Neural progenitor cell (in vitro differentiated cells): ENCODE data around the gene TMEM59. TPM values are rescaled to one million over a fixed set of nuclear protein-coding genes. Genes with fewer than 3 reads are reported as not detected.
"Not testable (repeated sequence)": the region's sequence is repeated elsewhere in the genome, so short reads cannot be mapped to it uniquely, and the experiment has no call there.

Experiments used
- DNase-seq: peaks from one replicate; pipeline ENCODE4 v3.0.0-alpha.2; 2016; ENCODE audit warnings: low spot score
- H2AFZ ChIP-seq: fragments of 200-600 bp; sonication (generic); replicated peaks from 2 replicates; pipeline ENCODE4 v1.6.1; 2016; ENCODE audit warnings: antibody characterized with exemption
- H3F3A ChIP-seq: fragments of 200-600 bp; sonication (generic); 2 replicates; pipeline ENCODE4 v1.6.1; 2016; ENCODE audit warnings: antibody characterized with exemption, low read depth
- H3K27ac ChIP-seq: fragments of 200-600 bp; sonication (generic); 2 replicates; pipeline ENCODE4 v1.5.1; 2016; ENCODE audit warnings: mild to moderate bottlenecking
- H3K27me3 ChIP-seq: fragments of 200-600 bp; sonication (generic); 2 replicates; pipeline ENCODE4 v1.6.1; 2016; ENCODE audit warnings: mild to moderate bottlenecking, moderate library complexity
- H3K36me3 ChIP-seq: fragments of 200-600 bp; sonication (generic); 2 replicates; pipeline ENCODE4 v1.5.1; 2016
- H3K4me1 ChIP-seq: fragments of 200-600 bp; sonication (generic); 2 replicates; pipeline ENCODE4 v1.6.1; 2016; ENCODE audit warnings: mixed run types
- H3K4me2 ChIP-seq: fragments of 200-600 bp; sonication (generic); 2 replicates; pipeline ENCODE4 v1.6.1; 2016
- H3K4me3 ChIP-seq: fragments of 200-600 bp; sonication (generic); 2 replicates; pipeline ENCODE4 v1.5.1; 2016
- H3K79me2 ChIP-seq: fragments of 200-600 bp; sonication (generic); 2 replicates; pipeline ENCODE4 v1.6.1; 2016; ENCODE audit warnings: low read depth
- H3K9ac ChIP-seq: fragments of 200-600 bp; sonication (generic); 2 replicates; pipeline ENCODE4 v1.6.1; 2016
- H3K9me3 ChIP-seq: fragments of 200-600 bp; sonication (generic); 2 replicates; pipeline ENCODE4 v1.5.1; 2016; ENCODE audit warnings: low read depth
- H4K20me1 ChIP-seq: fragments of 200-600 bp; sonication (generic); 2 replicates; pipeline ENCODE4 v1.6.1; 2016; ENCODE audit warnings: low read depth
- H3K27ac Mint-ChIP-seq: 3 replicates; pipeline ENCODE4 v1.8.0; 2021; ENCODE audit warnings: mixed read lengths
- H3K27me3 Mint-ChIP-seq: 2 replicates; pipeline ENCODE4 v1.8.0; 2022; ENCODE audit warnings: low read depth, mild to moderate bottlenecking, inconsistent platforms, moderate library complexity, mixed read lengths; ENCODE audit not compliant: insufficient read depth
- H3K36me3 Mint-ChIP-seq: 3 replicates; pipeline ENCODE4 v1.8.0; 2021; ENCODE audit warnings: mixed read lengths
- H3K4me1 Mint-ChIP-seq: 3 replicates; pipeline ENCODE4 v1.8.0; 2021; ENCODE audit warnings: mixed read lengths
- H3K4me3 Mint-ChIP-seq: 3 replicates; pipeline ENCODE4 v1.8.0; 2021; ENCODE audit warnings: mild to moderate bottlenecking, moderate library complexity, mixed read lengths
- H3K9me3 Mint-ChIP-seq: 3 replicates; pipeline ENCODE4 v1.8.0; 2020; ENCODE audit warnings: mixed read lengths
- CTCF ChIP-seq: fragments of 200-600 bp; sonication (generic); IDR thresholded peaks from 2 replicates; pipeline ENCODE4 v1.5.1; 2017; ENCODE audit warnings: antibody characterized with exemption, mild to moderate bottlenecking
- EZH2 ChIP-seq: fragments of 200-600 bp; sonication (generic); IDR thresholded peaks from 2 replicates; pipeline ENCODE4 v1.6.1; 2017; ENCODE audit warnings: antibody characterized with exemption, mild to moderate bottlenecking, moderate library complexity
- EZH2phosphoT487 ChIP-seq: fragments of 200-600 bp; sonication (generic); IDR thresholded peaks from 2 replicates; pipeline ENCODE4 v1.6.1; 2017; ENCODE audit warnings: antibody characterized with exemption
- total RNA-seq: library from RNA; depleted of rRNA; stranded (reverse); fragments of >200 nt; gene quantifications from 2 replicates; pipeline ENCODE4 v1.2.3, GENCODE V29; 2015; ENCODE audit warnings: low replicate concordance

The TMEM59 gene
- total RNA-seq, 1 donor from 2014 or later = 139 TPM

- no peaks in the 10 kb centered on the region for H3K9me3 Mint-ChIP-seq
- H3K4me2 ChIP-seq = peak overlapping the region; percentile 89
- peaks cover 12% of the 10 kb centered on the region for H3K4me1 ChIP-seq
- no peaks in the 10 kb centered on the region for H3K36me3 ChIP-seq
- no peaks in the 10 kb centered on the region for H3K27me3 Mint-ChIP-seq
- peak overlapping the region; percentile 37 for H3K27ac Mint-ChIP-seq
- TF ChIP-seq EZH2 = no peak
- no peak for TF ChIP-seq EZH2phosphoT487
- no peak for TF ChIP-seq CTCF
- H3K36me3 Mint-ChIP-seq = peaks cover 2% of the 10 kb centered on the region
- no peaks in the 10 kb centered on the region for H3K9me3 ChIP-seq
- H3K4me3 ChIP-seq = peak overlapping the region; percentile 85
- no peak overlapping the region for H3K4me3 Mint-ChIP-seq
- no peaks in the 10 kb centered on the region for H3K27me3 ChIP-seq
- peak; percentile 73 for DNase-seq
- H3K27ac ChIP-seq = peak overlapping the region; percentile 72
- H3K9ac ChIP-seq = peak overlapping the region; percentile 64
- peaks cover 2% of the 10 kb centered on the region for H4K20me1 ChIP-seq
- H2AFZ ChIP-seq = peak overlapping the region; percentile 100
- H3K79me2 ChIP-seq = peaks cover 49% of the 10 kb centered on the region
- H3F3A ChIP-seq = peaks cover 21% of the 10 kb centered on the region
- peaks cover 8% of the 10 kb centered on the region for H3K4me1 Mint-ChIP-seq
These were observed 887 bp upstream of the TMEM59 start for GRCh38 chr1:54053745-54054437.

- no peaks in the 10 kb centered on the region for H3K9me3 Mint-ChIP-seq
These were observed 522 bp downstream of the TMEM59 start for GRCh38 chr1:54052431-54052933.

GRCh38 chr1:54051933-54052430, 1.0 kb downstream of the TMEM59 start:
- peaks cover 66% of the 10 kb centered on the region for H3K79me2 ChIP-seq
- H3K27ac ChIP-seq = no peak overlapping the region
- peaks cover 12% of the 10 kb centered on the region for H3K4me1 ChIP-seq
- H3K4me3 ChIP-seq = peak overlapping the region; percentile 85
- no peak for TF ChIP-seq EZH2
- no peak for TF ChIP-seq EZH2phosphoT487
- TF ChIP-seq CTCF = no peak
- H3K36me3 ChIP-seq = no peaks in the 10 kb centered on the region
- Mint-ChIP-seq H3K27me3 (no peaks in the 10 kb centered on the region), H3K36me3 (no peaks in the 10 kb centered on the region), H3K4me3 (no peak overlapping the region), H3K9me3 (no peaks in the 10 kb centered on the region), H3K27ac (no peak overlapping the region), H3K4me1 (peaks cover 8% of the 10 kb centered on the region)
- peak overlapping the region; percentile 44 for H3K9ac ChIP-seq
- H3F3A ChIP-seq = peaks cover 21% of the 10 kb centered on the region
- peak overlapping the region; percentile 97 for H3K4me2 ChIP-seq
- H3K27me3 ChIP-seq = no peaks in the 10 kb centered on the region
- DNase-seq = no peak
- H3K9me3 ChIP-seq = no peaks in the 10 kb centered on the region
- peak overlapping the region; percentile 58 for H2AFZ ChIP-seq
- peaks cover 14% of the 10 kb centered on the region for H4K20me1 ChIP-seq

More at GRCh38 chr1:54052431-54052933, 522 bp downstream of the TMEM59 start:
- Histone ChIP-seq H3K27me3 (no peaks in the 10 kb centered on the region), H3K36me3 (no peaks in the 10 kb centered on the region), H3F3A (peaks cover 21% of the 10 kb centered on the region), H3K79me2 (peaks cover 63% of the 10 kb centered on the region), H3K27ac (peak overlapping the region; percentile 67), H3K9me3 (no peaks in the 10 kb centered on the region), H3K4me1 (peaks cover 12% of the 10 kb centered on the region), H2AFZ (peak overlapping the region; percentile 58), H3K9ac (peak overlapping the region; percentile 44), H4K20me1 (peaks cover 9% of the 10 kb centered on the region), H3K4me3 (peak overlapping the region; percentile 85), H3K4me2 (peak overlapping the region; percentile 97)
- peak; percentile 66 for DNase-seq
- TF ChIP-seq CTCF = no peak
- no peak for TF ChIP-seq EZH2phosphoT487
- TF ChIP-seq EZH2 = no peak
- H3K4me3 Mint-ChIP-seq = no peak overlapping the region
- no peaks in the 10 kb centered on the region for H3K27me3 Mint-ChIP-seq
- H3K4me1 Mint-ChIP-seq = peaks cover 8% of the 10 kb centered on the region
- no peak overlapping the region for H3K27ac Mint-ChIP-seq
- peaks cover 2% of the 10 kb centered on the region for H3K36me3 Mint-ChIP-seq

- Histone ChIP-seq H4K20me1 (peaks cover 19% of the 10 kb centered on the region), H3K4me1 (peaks cover 12% of the 10 kb centered on the region), H3K79me2 (peaks cover 75% of the 10 kb centered on the region), H3F3A (peaks cover 21% of the 10 kb centered on the region)
- H3K4me3 Mint-ChIP-seq = peak overlapping the region; percentile 41
- not testable (repeated sequence) for H2AFZ ChIP-seq, H3K4me1 Mint-ChIP-seq, H3K4me3 ChIP-seq, H3K27ac Mint-ChIP-seq, H3K9me3 Mint-ChIP-seq, H3K27me3 ChIP-seq, H3K4me2 ChIP-seq, H3K36me3 Mint-ChIP-seq, DNase-seq, H3K9me3 ChIP-seq, H3K27ac ChIP-seq, H3K9ac ChIP-seq, H3K36me3 ChIP-seq, H3K27me3 Mint-ChIP-seq
These were observed 2.6 kb downstream of the TMEM59 start for GRCh38 chr1:54050435-54050834.
